ENCODE data around the gene WBP1. TPM values are rescaled to one million over a fixed set of nuclear protein-coding genes. Genes with fewer than 3 reads are reported as not detected.

The WBP1 gene
- total RNA-seq, 2 experiments from 2014 or later = 19.1 to 20.1 TPM

- Mint-ChIP-seq H3K27me3 (peaks cover 70% of the 10 kb centered on the region), H3K36me3 (peaks cover 5% of the 10 kb centered on the region), H3K9me3 (no peaks in the 10 kb centered on the region), H3K4me3 (peak within 1 kb of the TSS; percentile 73), H3K4me1 (peaks cover 32% of the 10 kb centered on the region), H3K27ac (peak within 1 kb of the TSS; percentile 65)
- peak; percentile 51 for DNase-seq
Observed at GRCh38 chr2:74499267-74499939, 41.2 kb downstream of the WBP1 start, which contains the start of gene LBX2. Gene LBX2, minus strand, starts transcription at chr2:74499603. Its CDS starts 66 bp downstream, at chr2:74499537.

- Mint-ChIP-seq H3K27ac (no peak overlapping the region), H3K4me1 (peaks cover 32% of the 10 kb centered on the region), H3K9me3 (no peaks in the 10 kb centered on the region), H3K36me3 (peaks cover 11% of the 10 kb centered on the region), H3K4me3 (peak overlapping the region; percentile 25), H3K27me3 (peaks cover 77% of the 10 kb centered on the region)
- DNase-seq = no peak
Observed at GRCh38 chr2:74499940-74500577, 41.8 kb downstream of the WBP1 start.

- peaks cover 16% of the 10 kb centered on the region for H3K36me3 Mint-ChIP-seq
- H3K9me3 Mint-ChIP-seq = no peaks in the 10 kb centered on the region
- H3K4me3 Mint-ChIP-seq = no peak overlapping the region
- H3K27ac Mint-ChIP-seq = no peak overlapping the region
- peaks cover 80% of the 10 kb centered on the region for H3K27me3 Mint-ChIP-seq
- peaks cover 33% of the 10 kb centered on the region for H3K4me1 Mint-ChIP-seq
- no peak for DNase-seq
Observed at GRCh38 chr2:74500578-74500946, 42.3 kb downstream of the WBP1 start.

- H3K9me3 Mint-ChIP-seq = no peaks in the 10 kb centered on the region
- peaks cover 81% of the 10 kb centered on the region for H3K27me3 Mint-ChIP-seq
- DNase-seq = no peak
- peaks cover 37% of the 10 kb centered on the region for H3K4me1 Mint-ChIP-seq
- no peak overlapping the region for H3K4me3 Mint-ChIP-seq
- H3K27ac Mint-ChIP-seq = no peak overlapping the region
- peaks cover 21% of the 10 kb centered on the region for H3K36me3 Mint-ChIP-seq
Observed at GRCh38 chr2:74501335-74502071, 43.3 kb downstream of the WBP1 start.

GRCh38 chr2:74502147-74502719 is 44.0 kb downstream of the WBP1 start:
- H3K27ac Mint-ChIP-seq = peak overlapping the region; percentile 30
- peaks cover 43% of the 10 kb centered on the region for H3K4me1 Mint-ChIP-seq

GRCh38 chr2:74502720-74503505 is 44.7 kb downstream of the WBP1 start:
- H3K27me3 Mint-ChIP-seq = peaks cover 81% of the 10 kb centered on the region

More at GRCh38 chr2:74502147-74502719, 44.0 kb downstream of the WBP1 start:
- Mint-ChIP-seq H3K36me3 (peaks cover 26% of the 10 kb centered on the region), H3K4me3 (peak overlapping the region; percentile 66), H3K27me3 (peaks cover 87% of the 10 kb centered on the region), H3K9me3 (no peaks in the 10 kb centered on the region)
- no peak for DNase-seq

GRCh38 chr2:74503506-74504475 is 45.6 kb downstream of the WBP1 start:
- no peak for DNase-seq
- Mint-ChIP-seq H3K9me3 (no peaks in the 10 kb centered on the region), H3K27me3 (peaks cover 72% of the 10 kb centered on the region), H3K4me3 (peak overlapping the region; percentile 66), H3K4me1 (peaks cover 39% of the 10 kb centered on the region), H3K36me3 (peaks cover 26% of the 10 kb centered on the region), H3K27ac (no peak overlapping the region)

More at GRCh38 chr2:74502720-74503505, 44.7 kb downstream of the WBP1 start:
- peak overlapping the region; percentile 66 for H3K4me3 Mint-ChIP-seq
- H3K36me3 Mint-ChIP-seq = peaks cover 26% of the 10 kb centered on the region
- no peaks in the 10 kb centered on the region for H3K9me3 Mint-ChIP-seq
- DNase-seq = peak; percentile 65
- H3K27ac Mint-ChIP-seq = peak overlapping the region; percentile 30
- peaks cover 41% of the 10 kb centered on the region for H3K4me1 Mint-ChIP-seq

- no peak overlapping the region for H3K4me3 Mint-ChIP-seq
- DNase-seq = no peak
- H3K4me1 Mint-ChIP-seq = peaks cover 35% of the 10 kb centered on the region
- H3K9me3 Mint-ChIP-seq = no peaks in the 10 kb centered on the region
- H3K27me3 Mint-ChIP-seq = peaks cover 67% of the 10 kb centered on the region
- peaks cover 26% of the 10 kb centered on the region for H3K36me3 Mint-ChIP-seq
- no peak overlapping the region for H3K27ac Mint-ChIP-seq
Observed at GRCh38 chr2:74504591-74504990, 46.4 kb downstream of the WBP1 start.

- Mint-ChIP-seq H3K4me1 (peaks cover 35% of the 10 kb centered on the region), H3K27me3 (peaks cover 61% of the 10 kb centered on the region), H3K27ac (no peak overlapping the region), H3K4me3 (peak overlapping the region; percentile 3), H3K36me3 (peaks cover 26% of the 10 kb centered on the region), H3K9me3 (no peaks in the 10 kb centered on the region)
- no peak for DNase-seq
Observed at GRCh38 chr2:74505448-74506246, 47.4 kb downstream of the WBP1 start.

GRCh38 chr2:74507145-74507925 is 49.1 kb downstream of the WBP1 start, which contains the start of gene PCGF1:
Gene PCGF1, minus strand, starts transcription at chr2:74507695. Its CDS starts 27 bp downstream, at chr2:74507668.
- DNase-seq = peak; percentile 97
- Mint-ChIP-seq H3K4me3 (peak within 1 kb of the TSS; percentile 96), H3K4me1 (peaks cover 32% of the 10 kb centered on the region), H3K27me3 (peaks cover 59% of the 10 kb centered on the region), H3K9me3 (no peaks in the 10 kb centered on the region), H3K36me3 (peaks cover 26% of the 10 kb centered on the region), H3K27ac (peak within 1 kb of the TSS; percentile 96)

- Mint-ChIP-seq H3K27ac (peak overlapping the region; percentile 96), H3K9me3 (no peaks in the 10 kb centered on the region), H3K27me3 (peaks cover 59% of the 10 kb centered on the region), H3K4me1 (peaks cover 28% of the 10 kb centered on the region), H3K36me3 (peaks cover 26% of the 10 kb centered on the region), H3K4me3 (peak overlapping the region; percentile 96)
- DNase-seq = no peak
Observed at GRCh38 chr2:74507926-74508520, 49.8 kb downstream of the WBP1 start.

GRCh38 chr2:74510272-74510671 is 52.0 kb downstream of the WBP1 start:
- Mint-ChIP-seq H3K4me3 (no peak overlapping the region), H3K27ac (no peak overlapping the region), H3K36me3 (peaks cover 13% of the 10 kb centered on the region), H3K4me1 (peaks cover 27% of the 10 kb centered on the region), H3K27me3 (peaks cover 50% of the 10 kb centered on the region), H3K9me3 (no peaks in the 10 kb centered on the region)
- DNase-seq = no peak
